HepG2 (cell line): ENCODE results near the gene EXOC3L4. TPM values are rescaled to one million over a fixed set of nuclear protein-coding genes. Genes with fewer than 3 reads are reported as not detected.

Experiments used
- AHR ChIP-seq: IDR thresholded peaks from 2 replicates; pipeline ENCODE4 v1.6.1; 2018; ENCODE audit warnings: missing genetic modification reagents, missing compliant biosample characterization
- AKAP8 ChIP-seq: sonication (generic); formaldehyde crosslinking; IDR thresholded peaks from 2 replicates; pipeline ENCODE4 v1.5.1; 2020; ENCODE audit warnings: mild to moderate bottlenecking, missing genetic modification reagents
- ARNT ChIP-seq: fragments of 450-650 bp; IDR thresholded peaks from 2 replicates; pipeline ENCODE4 v1.6.1; 2017
- DNMT1 ChIP-seq: sonication (generic); formaldehyde crosslinking; IDR thresholded peaks from 2 replicates; pipeline ENCODE4 v1.5.1; 2020; ENCODE audit warnings: mild to moderate bottlenecking, missing genetic modification reagents
- E2F1 ChIP-seq: sonication (generic); formaldehyde crosslinking; IDR thresholded peaks from 2 replicates; pipeline ENCODE4 v1.5.0; 2020; ENCODE audit warnings: missing genetic modification reagents
- HDAC1 ChIP-seq: sonication (generic); formaldehyde crosslinking; IDR thresholded peaks from 2 replicates; pipeline ENCODE4 v1.5.1; 2020; ENCODE audit warnings: mild to moderate bottlenecking, missing genetic modification reagents
- MAFG ChIP-seq: sonication (generic); formaldehyde crosslinking; IDR thresholded peaks from 2 replicates; pipeline ENCODE4 v1.5.1; 2020; ENCODE audit warnings: mild to moderate bottlenecking, missing genetic modification reagents
- MXD4 ChIP-seq: IDR thresholded peaks from 2 replicates; pipeline ENCODE4 v1.6.1; 2016; ENCODE audit warnings: mild to moderate bottlenecking, missing biosample characterization, missing genetic modification reagents
- NONO ChIP-seq, 2 experiments: fragments of 450-650 bp in 1 of 2; sonication (generic) in 1 of 2; formaldehyde crosslinking in 1 of 2; IDR thresholded peaks in 1 of 2; conservative IDR thresholded peaks in 1 of 2; 2 replicates each; pipeline versions ENCODE4 v1.6.1 to v1.8.0; 2017 to 2022; ENCODE audit warnings: mild to moderate bottlenecking in 1 of 2, missing genetic modification reagents in 1 of 2, moderate library complexity in 1 of 2
- PAWR ChIP-seq: sonication (generic); formaldehyde crosslinking; IDR thresholded peaks from 2 replicates; pipeline ENCODE4 v1.4.0; 2020; ENCODE audit warnings: missing genetic modification reagents, mild to moderate bottlenecking, borderline replicate concordance
- RFX1 ChIP-seq: fragments of 450-650 bp; IDR thresholded peaks from 2 replicates; pipeline ENCODE4 v1.6.1; 2017
- TMF1 ChIP-seq: sonication (generic); formaldehyde crosslinking; IDR thresholded peaks from 2 replicates; pipeline ENCODE4 v1.8.1; 2022; ENCODE audit warnings: low read depth, missing genetic modification reagents
- ZNF230 ChIP-seq: sonication (generic); formaldehyde crosslinking; IDR thresholded peaks from 2 replicates; pipeline ENCODE4 v1.4.0; 2020; ENCODE audit warnings: mild to moderate bottlenecking, missing genetic modification reagents
- ZNF276 ChIP-seq: sonication (generic); formaldehyde crosslinking; IDR thresholded peaks from 2 replicates; pipeline ENCODE4 v1.4.0; 2020; ENCODE audit warnings: mild to moderate bottlenecking, low read depth, missing genetic modification reagents
- ZNF430 ChIP-seq: sonication (generic); formaldehyde crosslinking; IDR thresholded peaks from 2 replicates; pipeline ENCODE4 v1.9.0; 2021; ENCODE audit warnings: mild to moderate bottlenecking, missing genetic modification reagents
- ZNF552 ChIP-seq: sonication (generic); formaldehyde crosslinking; IDR thresholded peaks from 2 replicates; pipeline ENCODE4 v1.9.0; 2022; ENCODE audit warnings: missing genetic modification reagents, mild to moderate bottlenecking, borderline replicate concordance
- ZNF556 ChIP-seq: sonication (generic); formaldehyde crosslinking; IDR thresholded peaks from 2 replicates; pipeline ENCODE4 v1.4.0; 2020; ENCODE audit warnings: mild to moderate bottlenecking, missing genetic modification reagents, borderline replicate concordance
- ZNF607 ChIP-seq: sonication (generic); formaldehyde crosslinking; IDR thresholded peaks from 2 replicates; pipeline ENCODE4 v1.5.1; 2020; ENCODE audit warnings: missing genetic modification reagents, mild to moderate bottlenecking, borderline replicate concordance
- ZNF616 ChIP-seq: sonication (generic); formaldehyde crosslinking; IDR thresholded peaks from 2 replicates; pipeline ENCODE4 v1.5.0; 2020; ENCODE audit warnings: low read depth, mild to moderate bottlenecking, missing genetic modification reagents
- ZNF646 ChIP-seq: sonication (generic); formaldehyde crosslinking; IDR thresholded peaks from 2 replicates; pipeline ENCODE4 v1.9.0; 2021; ENCODE audit warnings: mild to moderate bottlenecking, missing genetic modification reagents
- ZNF749 ChIP-seq: sonication (generic); formaldehyde crosslinking; IDR thresholded peaks from 2 replicates; pipeline ENCODE4 v1.8.0; 2022; ENCODE audit warnings: mild to moderate bottlenecking, missing genetic modification reagents, moderate library complexity, borderline replicate concordance
- polyA plus RNA-seq, 8 experiments: library from polyadenylated mRNA; depleted of rRNA in 3 of 8; stranded (reverse) in 7 of 8; unstranded in 1 of 8; fragments of >200 nt; fragmentation: Illumina TruSeq in 4 of 8; extraction: Trizol in 4 of 8; gene quantifications; 2 replicates each; pipeline versions ENCODE4 v1.2.1 to v1.2.3, GENCODE V29; 2011 to 2016; ENCODE audit warnings: low read depth in 4 of 8, missing spikeins in 1 of 8, mixed read lengths in 1 of 8; ENCODE audit not compliant: insufficient read depth in 1 of 8
- total RNA-seq, 5 experiments: library from RNA; depleted of rRNA; stranded (reverse); fragments of >200 nt; fragmentation: Illumina TruSeq; extraction: Trizol; gene quantifications; 2 replicates each; pipeline ENCODE4 v1.2.3, GENCODE V29; 2016; ENCODE audit warnings: low read depth in 1 of 5

The EXOC3L4 gene
- total and polyA plus RNA-seq, 2 of the 13 experiments (the other 11 are each of a cell fraction or from before 2014, with no cell fraction given): 11.8 to 27.0 TPM

- TF ChIP-seq E2F1 (CRISPR knock-in tag) (0 out of 2 replicates have a peak, but pooled peaks have one; percentile 56), HDAC1 (CRISPR knock-in tag) (peak; percentile 10; the same call in 1 of the 2 replicates), MXD4 (peak; percentile 29; the same call in 1 of the 2 replicates), ZNF276 (CRISPR knock-in tag) (no peak), PAWR (no peak), MAFG (CRISPR knock-in tag) (no peak), RFX1 (no peak), ZNF430 (no peak), TMF1 (peak; percentile 44; the same call in 1 of the 2 replicates), ZNF616 (CRISPR knock-in tag) (no peak; the same call in 1 of the 2 replicates), ARNT (no peak), ZNF749 (CRISPR knock-in tag) (no peak), AKAP8 (CRISPR knock-in tag) (peak; percentile 93), AHR (CRISPR knock-in tag) (0 out of 2 replicates have a peak, but pooled peaks have one; percentile 74), DNMT1 (CRISPR knock-in tag) (no peak), ZNF646 (no peak), ZNF607 (CRISPR knock-in tag) (peak; percentile 12; the same call in 1 of the 2 replicates), ZNF230 (no peak), ZNF552 (no peak), NONO (IDR thresholded peaks at IDR 0.05) (no peak), NONO (CRISPR knock-in tag; conservative IDR thresholded peaks at IDR 0.05) (peak; percentile 99), ZNF556 (CRISPR knock-in tag) (no peak; the same call in 1 of the 2 replicates)
These were observed 4.7 kb downstream of the EXOC3L4 start (continued) for GRCh38 chr14:103099081-103099732.
